ENCODE results near the gene TRPM2. TPM values are rescaled to one million over a fixed set of nuclear protein-coding genes. Genes with fewer than 3 reads are reported as not detected.
A peak's percentile ranks its signal among the peaks of the same experiment; 100 is the strongest.
"Not testable (repeated sequence)": the region's sequence is repeated elsewhere in the genome, so short reads cannot be mapped to it uniquely, and the experiment has no call there.

The TRPM2 gene
- total RNA-seq, 2 donors from 2014 or later = 10.7 to 25.6 TPM

GRCh38 chr21:44335266-44336059 lies 18.0 kb upstream of the TRPM2 start:
- no peaks in the 10 kb centered on the region for H3K4me1 Mint-ChIP-seq
- no peaks in the 10 kb centered on the region for H3K9me3 Mint-ChIP-seq
- no peak overlapping the region for H3K4me3 Mint-ChIP-seq
- no peaks in the 10 kb centered on the region for H3K27me3 Mint-ChIP-seq
- ATAC-seq (replicated peaks) = no peak
- H3K27ac Mint-ChIP-seq = no peak overlapping the region
- H3K36me3 Mint-ChIP-seq (ENCODE audit: low read depth) = peaks cover 22% of the 10 kb centered on the region

GRCh38 chr21:44337449-44337848 lies 16.0 kb upstream of the TRPM2 start:
- H3K4me1 Mint-ChIP-seq = no peaks in the 10 kb centered on the region
- no peaks in the 10 kb centered on the region for H3K27me3 Mint-ChIP-seq
- H3K36me3 Mint-ChIP-seq (ENCODE audit: low read depth) = peaks cover 22% of the 10 kb centered on the region
- no peak overlapping the region for H3K27ac Mint-ChIP-seq
- peak overlapping the region; percentile 49 for H3K4me3 Mint-ChIP-seq
- H3K9me3 Mint-ChIP-seq = no peaks in the 10 kb centered on the region
- ATAC-seq (replicated peaks) = no peak

DNA sequence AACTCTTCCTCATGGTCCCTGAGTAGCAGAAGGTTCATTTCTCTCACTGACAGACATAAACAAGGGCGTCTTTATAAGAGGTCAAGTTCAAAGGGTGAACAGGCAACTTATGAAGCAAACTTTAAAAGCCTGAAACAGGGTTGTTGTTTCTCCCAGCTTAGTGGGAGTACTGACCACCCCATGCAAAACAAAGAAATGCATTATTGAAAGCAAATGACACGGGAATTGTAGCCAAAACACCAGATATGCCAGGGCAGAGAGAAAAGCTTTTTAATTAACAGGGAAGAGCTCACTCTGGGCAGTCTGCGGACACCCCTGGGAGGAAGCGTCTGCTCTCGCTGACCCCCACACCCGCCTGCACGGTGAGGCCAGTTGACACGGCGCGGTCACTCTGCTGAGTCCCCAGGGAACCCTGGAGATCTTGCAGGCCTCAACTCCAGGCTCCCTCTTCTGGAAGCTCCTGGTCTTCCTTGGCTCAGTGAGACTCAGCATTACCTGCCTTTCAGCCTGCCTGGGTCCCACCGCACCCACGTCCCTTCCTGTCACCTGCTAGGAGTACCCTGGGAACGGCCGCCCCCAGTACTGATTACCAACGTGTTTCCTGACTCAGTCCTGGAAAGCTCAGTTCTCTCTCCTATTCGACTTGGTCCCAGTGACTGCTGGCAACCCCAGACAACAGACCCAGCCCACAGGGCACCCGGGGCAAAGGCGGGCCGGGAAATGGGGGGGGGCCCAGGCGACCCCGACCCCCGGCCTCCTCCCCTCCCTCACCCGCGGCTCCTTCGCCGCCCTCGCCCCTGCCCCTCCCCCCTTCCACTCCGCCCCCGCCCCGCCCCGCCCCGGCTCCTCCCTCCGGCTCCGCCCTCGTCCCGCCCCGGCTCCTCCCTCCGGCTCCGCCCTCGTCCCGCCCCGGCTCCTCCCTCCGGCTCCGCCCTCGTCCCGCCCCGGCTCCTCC lies 15.2 kb upstream of the TRPM2 start:
- Mint-ChIP-seq H3K27me3 (no peaks in the 10 kb centered on the region), H3K27ac (no peak overlapping the region), H3K36me3 (ENCODE audit: low read depth) (peaks cover 22% of the 10 kb centered on the region), H3K9me3 (no peaks in the 10 kb centered on the region), H3K4me3 (peak overlapping the region; percentile 49), H3K4me1 (no peaks in the 10 kb centered on the region)
- ATAC-seq (replicated peaks) = peak; percentile 31

DNA sequence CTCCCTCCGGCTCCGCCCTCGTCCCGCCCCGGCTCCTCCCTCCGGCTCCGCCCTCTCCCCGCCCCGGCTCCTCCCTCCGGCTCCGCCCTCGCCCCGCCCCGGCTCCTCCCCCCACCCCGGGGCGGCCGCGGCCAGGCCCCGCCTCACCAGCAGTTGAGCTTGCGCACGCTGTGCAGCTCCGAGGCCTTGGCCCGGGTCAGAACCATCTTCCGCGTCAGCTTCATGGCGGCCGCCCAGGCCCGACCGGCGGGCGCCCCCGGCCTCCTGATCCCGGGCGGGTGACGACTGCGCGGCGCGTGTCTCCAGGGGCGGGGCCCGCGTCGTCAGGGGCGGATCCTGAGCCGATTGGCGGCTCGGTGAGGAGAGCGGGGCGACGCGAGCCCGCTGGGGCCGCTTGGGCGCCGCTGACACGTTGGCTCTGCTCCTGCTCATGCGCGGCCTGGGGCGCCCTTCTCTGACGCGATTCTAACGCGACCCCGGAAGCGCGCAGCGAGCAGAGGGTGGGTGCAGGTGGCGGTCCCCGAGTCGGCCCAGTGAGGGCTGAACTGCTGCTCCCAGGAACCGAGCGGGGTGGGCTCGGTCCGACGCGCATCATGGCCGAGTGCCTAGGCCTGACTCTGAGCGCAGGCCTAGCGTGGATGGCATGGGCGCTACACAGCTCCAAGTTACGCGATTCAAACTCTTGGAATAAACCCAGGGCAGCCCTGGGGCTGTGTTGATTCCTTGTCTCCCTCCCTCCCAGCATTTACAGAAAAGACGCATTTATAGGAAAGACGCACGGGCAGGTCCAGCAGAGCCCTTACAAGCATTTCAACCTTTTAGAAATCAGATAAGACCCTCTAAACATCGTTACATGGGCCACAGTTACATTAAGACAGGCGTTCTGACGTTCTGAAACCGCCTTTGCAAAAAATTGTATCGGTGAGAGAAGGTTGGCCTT lies 14.2 kb upstream of the TRPM2 start, which contains the start of gene CFAP410:
TSS of gene CFAP410 (minus strand) at position 420 of the 940 bp plus-strand sequence. CDS start at position 224, 196 bp downstream.
- no peaks in the 10 kb centered on the region for H3K4me1 Mint-ChIP-seq
- peaks cover 22% of the 10 kb centered on the region for H3K36me3 Mint-ChIP-seq (ENCODE audit: low read depth)
- peak; percentile 96 for ATAC-seq (replicated peaks)
- H3K27me3 Mint-ChIP-seq = no peaks in the 10 kb centered on the region
- peak within 1 kb of the TSS; percentile 98 for H3K27ac Mint-ChIP-seq
- peak within 1 kb of the TSS; percentile 98 for H3K4me3 Mint-ChIP-seq
- H3K9me3 Mint-ChIP-seq = no peaks in the 10 kb centered on the region

- not testable (repeated sequence) for H3K4me3 Mint-ChIP-seq; H3K4me1 Mint-ChIP-seq; ATAC-seq (replicated peaks); H3K9me3 Mint-ChIP-seq; H3K27me3 Mint-ChIP-seq
- Mint-ChIP-seq H3K36me3 (ENCODE audit: low read depth) (peaks cover 15% of the 10 kb centered on the region), H3K27ac (peak overlapping the region; percentile 98)
These were observed 11.5 kb upstream of the TRPM2 start for GRCh38 chr21:44341726-44342458.

DNA sequence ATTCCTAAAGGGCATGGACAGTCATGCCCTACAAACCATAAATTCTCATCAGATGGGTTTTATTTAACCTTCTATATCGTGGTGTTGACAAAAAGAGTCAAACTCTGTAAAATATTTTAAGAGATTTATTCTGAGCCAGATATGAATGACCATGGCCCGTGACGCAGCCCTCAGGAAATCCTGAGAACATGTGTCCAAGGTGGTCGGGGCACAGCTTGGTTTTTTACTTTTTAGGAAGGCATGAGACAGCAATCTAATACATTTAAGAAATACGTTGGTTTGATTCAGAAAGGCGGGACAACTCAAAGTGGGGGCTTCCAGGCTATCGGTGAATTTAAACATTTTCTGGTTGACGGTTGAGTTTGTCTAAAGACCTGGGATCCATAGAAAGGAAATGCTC lies 10.4 kb upstream of the TRPM2 start:
- H3K27ac Mint-ChIP-seq = peak overlapping the region; percentile 63
- not testable (repeated sequence) for ATAC-seq (replicated peaks); H3K27me3 Mint-ChIP-seq; H3K9me3 Mint-ChIP-seq; H3K4me3 Mint-ChIP-seq; H3K4me1 Mint-ChIP-seq; H3K36me3 Mint-ChIP-seq (ENCODE audit: low read depth)

- no peaks in the 10 kb centered on the region for H3K9me3 Mint-ChIP-seq
- H3K27me3 Mint-ChIP-seq = no peaks in the 10 kb centered on the region
- no peaks in the 10 kb centered on the region for H3K4me1 Mint-ChIP-seq
- no peak overlapping the region for H3K27ac Mint-ChIP-seq
- H3K36me3 Mint-ChIP-seq (ENCODE audit: low read depth) = no peaks in the 10 kb centered on the region
- no peak overlapping the region for H3K4me3 Mint-ChIP-seq
- ATAC-seq (replicated peaks) = no peak
These were observed 8.8 kb upstream of the TRPM2 start for GRCh38 chr21:44344541-44345183.

DNA sequence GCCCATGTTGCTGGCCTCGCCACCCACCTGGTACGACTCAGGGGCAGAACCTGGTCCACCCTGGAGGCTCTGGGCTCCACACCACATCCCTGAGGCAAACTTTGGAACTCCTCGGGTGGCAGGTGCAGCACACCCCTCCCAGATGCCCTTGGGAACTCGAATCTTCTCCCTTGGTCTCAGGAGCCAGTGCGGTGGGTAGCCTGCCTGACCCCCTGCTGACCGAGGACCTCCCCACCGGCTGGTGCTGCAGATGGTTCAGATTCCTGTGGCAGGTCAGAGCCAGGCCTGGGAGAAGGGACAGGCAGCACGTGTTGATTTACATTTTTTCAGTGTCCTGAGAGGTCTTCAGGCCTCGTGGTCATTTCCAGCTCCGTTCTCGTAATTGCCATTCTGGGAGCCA lies 7.9 kb upstream of the TRPM2 start:
- H3K4me3 Mint-ChIP-seq = no peak overlapping the region
- no peaks in the 10 kb centered on the region for H3K27me3 Mint-ChIP-seq
- no peaks in the 10 kb centered on the region for H3K9me3 Mint-ChIP-seq
- no peak for ATAC-seq (replicated peaks)
- no peaks in the 10 kb centered on the region for H3K4me1 Mint-ChIP-seq
- no peaks in the 10 kb centered on the region for H3K36me3 Mint-ChIP-seq (ENCODE audit: low read depth)
- H3K27ac Mint-ChIP-seq = no peak overlapping the region

- no peaks in the 10 kb centered on the region for H3K36me3 Mint-ChIP-seq (ENCODE audit: low read depth)
- peaks cover 6% of the 10 kb centered on the region for H3K4me1 Mint-ChIP-seq
- H3K27me3 Mint-ChIP-seq = no peaks in the 10 kb centered on the region
- ATAC-seq (replicated peaks) = no peak
- no peak overlapping the region for H3K4me3 Mint-ChIP-seq
- H3K27ac Mint-ChIP-seq = no peak overlapping the region
- H3K9me3 Mint-ChIP-seq = no peaks in the 10 kb centered on the region
These were observed 5.4 kb upstream of the TRPM2 start for GRCh38 chr21:44347911-44348451.

DNA sequence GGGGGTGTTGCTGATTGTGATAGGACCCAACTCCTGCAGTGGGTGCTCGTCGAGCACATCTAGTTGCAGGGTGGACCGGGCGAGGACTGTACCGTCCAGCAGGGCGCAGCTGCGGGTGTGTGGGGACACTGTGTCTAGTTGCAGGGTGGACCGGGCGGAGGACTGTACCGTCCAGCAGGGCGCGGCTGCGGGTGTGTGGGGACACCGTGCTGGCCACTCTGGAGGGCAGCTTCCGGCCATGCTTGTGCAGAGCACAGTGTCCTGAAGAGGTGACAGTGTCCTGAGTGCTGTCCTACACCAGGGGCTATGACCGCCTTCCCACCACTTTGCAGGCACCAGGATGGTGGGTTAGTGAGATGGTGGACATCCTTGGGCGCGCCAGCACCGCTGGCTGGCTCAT lies 4.6 kb upstream of the TRPM2 start:
- no peak for ATAC-seq (replicated peaks)
- no peaks in the 10 kb centered on the region for H3K36me3 Mint-ChIP-seq (ENCODE audit: low read depth)

GRCh38 chr21:44349416-44349846 lies 4.0 kb upstream of the TRPM2 start:
- no peak overlapping the region for H3K4me3 Mint-ChIP-seq
- no peaks in the 10 kb centered on the region for H3K9me3 Mint-ChIP-seq
- H3K36me3 Mint-ChIP-seq (ENCODE audit: low read depth) = peaks cover 5% of the 10 kb centered on the region
- ATAC-seq (replicated peaks) = no peak
- peaks cover 8% of the 10 kb centered on the region for H3K4me1 Mint-ChIP-seq
- H3K27ac Mint-ChIP-seq = no peak overlapping the region
- no peaks in the 10 kb centered on the region for H3K27me3 Mint-ChIP-seq

More for the DNA sequence above, 4.6 kb upstream of the TRPM2 start:
- Mint-ChIP-seq H3K27me3 (no peaks in the 10 kb centered on the region), H3K4me1 (peaks cover 6% of the 10 kb centered on the region), H3K4me3 (no peak overlapping the region), H3K27ac (no peak overlapping the region), H3K9me3 (no peaks in the 10 kb centered on the region)

- no peak for ATAC-seq (replicated peaks)
- Mint-ChIP-seq H3K27ac (no peak overlapping the region), H3K36me3 (ENCODE audit: low read depth) (peaks cover 12% of the 10 kb centered on the region), H3K4me1 (peaks cover 13% of the 10 kb centered on the region), H3K4me3 (no peak overlapping the region), H3K27me3 (no peaks in the 10 kb centered on the region), H3K9me3 (no peaks in the 10 kb centered on the region)
These were observed 3.3 kb upstream of the TRPM2 start for GRCh38 chr21:44349847-44350772.

All from activated T-helper 17 cell treated with anti-CD3 and anti-CD28 coated beads, Interleukin-2, amount 50 U/mL, for 72 hours (primary cell).